ENCODE data around the gene ANKRD44.

Gene ANKRD44

DNA sequence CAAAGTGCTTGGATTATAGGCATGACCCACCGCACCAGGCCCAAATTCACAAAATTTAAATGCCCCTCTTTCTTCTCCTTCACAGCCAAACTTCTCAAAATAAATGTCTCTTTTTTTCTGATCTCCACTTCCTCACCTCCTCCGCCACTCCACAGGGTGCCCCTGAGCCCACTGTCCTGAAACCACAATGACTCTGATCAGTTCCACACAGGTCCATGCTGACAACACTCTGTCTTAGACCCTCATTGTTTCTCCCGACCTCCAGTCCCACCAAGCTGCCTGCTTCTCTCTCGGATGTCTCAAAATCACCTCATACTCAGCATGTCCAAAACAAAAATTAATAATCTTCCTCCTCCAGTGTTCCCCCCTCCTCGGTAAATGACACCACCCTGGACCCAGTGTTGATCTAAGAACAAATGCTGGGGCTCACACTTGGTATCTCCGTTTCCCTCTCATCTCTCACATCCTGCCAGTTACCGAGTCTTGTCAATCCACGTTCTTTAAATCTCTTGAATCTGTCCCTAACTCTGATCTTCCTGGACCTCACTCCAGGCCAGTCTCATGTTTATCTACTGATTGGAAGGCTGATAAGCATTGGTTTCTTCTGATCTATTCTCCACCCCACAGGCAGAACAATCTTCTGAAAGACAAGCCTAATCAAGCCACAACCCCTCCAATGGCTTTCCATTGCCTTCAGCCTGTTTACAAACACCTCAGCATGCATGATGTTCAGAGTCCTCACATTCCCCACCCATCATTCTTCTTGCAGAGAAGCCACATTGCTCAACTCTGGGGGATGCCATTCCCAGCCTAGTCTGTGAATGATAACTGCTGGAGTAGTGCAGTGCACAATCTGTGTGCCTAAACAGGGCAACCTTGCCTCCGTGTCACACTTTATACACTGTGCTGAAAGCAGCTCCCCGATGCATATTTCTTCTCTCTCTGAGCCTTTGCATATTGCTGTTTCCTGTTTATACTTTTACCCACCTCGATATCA, 12.4 kb upstream of the ANKRD44 start:
- no peaks in the 10 kb centered on the region for H3K9me3 ChIP-seq (ENCODE audit: severe bottlenecking)
- no peaks in the 10 kb centered on the region for H3K36me3 ChIP-seq (ENCODE audit: low read depth)
- TF ChIP-seq CTCF (IDR thresholded peaks at IDR 0.05; ENCODE audit: poor library complexity, severe bottlenecking), result no peak
- DNase-seq (ENCODE audit: low spot score) (no peak), ATAC-seq (ENCODE audit: low read depth) (no peak)
- no peaks in the 10 kb centered on the region for H3K4me1 ChIP-seq (ENCODE audit: insufficient read depth, poor library complexity, severe bottlenecking)
- H3K4me3 ChIP-seq (ENCODE audit: severe bottlenecking), result no peak overlapping the region
- H3K27me3 ChIP-seq (ENCODE audit: insufficient read depth, poor library complexity, severe bottlenecking), result no peaks in the 10 kb centered on the region
- H3K27ac ChIP-seq (ENCODE audit: poor library complexity, severe bottlenecking), result no peak overlapping the region

- no peaks in the 10 kb centered on the region for H3K27me3 ChIP-seq (ENCODE audit: insufficient read depth, poor library complexity, severe bottlenecking)
- no peak overlapping the region for H3K4me3 ChIP-seq (ENCODE audit: severe bottlenecking)
- no peak for TF ChIP-seq CTCF (IDR thresholded peaks at IDR 0.05; ENCODE audit: poor library complexity, severe bottlenecking)
- DNase-seq (ENCODE audit: low spot score), result no peak
- H3K36me3 ChIP-seq (ENCODE audit: low read depth), result no peaks in the 10 kb centered on the region
- no peak overlapping the region for H3K27ac ChIP-seq (ENCODE audit: poor library complexity, severe bottlenecking)
- ATAC-seq (ENCODE audit: low read depth), result no peak
- H3K4me1 ChIP-seq (ENCODE audit: insufficient read depth, poor library complexity, severe bottlenecking), result no peaks in the 10 kb centered on the region
- H3K9me3 ChIP-seq (ENCODE audit: severe bottlenecking), result no peaks in the 10 kb centered on the region
Measured at GRCh38 chr2:197322143-197322542, 11.6 kb upstream of the ANKRD44 start.

GRCh38 chr2:197315371-197315770, 4.8 kb upstream of the ANKRD44 start:
- no peak for DNase-seq (ENCODE audit: low spot score)
- Histone ChIP-seq H3K4me1 (ENCODE audit: insufficient read depth, poor library complexity, severe bottlenecking) (no peaks in the 10 kb centered on the region), H3K9me3 (ENCODE audit: severe bottlenecking) (no peaks in the 10 kb centered on the region), H3K4me3 (ENCODE audit: severe bottlenecking) (no peak overlapping the region), H3K27ac (ENCODE audit: poor library complexity, severe bottlenecking) (no peak overlapping the region), H3K27me3 (ENCODE audit: insufficient read depth, poor library complexity, severe bottlenecking) (no peaks in the 10 kb centered on the region), H3K36me3 (ENCODE audit: low read depth) (no peaks in the 10 kb centered on the region)
- no peak for TF ChIP-seq CTCF (IDR thresholded peaks at IDR 0.05; ENCODE audit: poor library complexity, severe bottlenecking)
- ATAC-seq (ENCODE audit: low read depth), result no peak

DNA sequence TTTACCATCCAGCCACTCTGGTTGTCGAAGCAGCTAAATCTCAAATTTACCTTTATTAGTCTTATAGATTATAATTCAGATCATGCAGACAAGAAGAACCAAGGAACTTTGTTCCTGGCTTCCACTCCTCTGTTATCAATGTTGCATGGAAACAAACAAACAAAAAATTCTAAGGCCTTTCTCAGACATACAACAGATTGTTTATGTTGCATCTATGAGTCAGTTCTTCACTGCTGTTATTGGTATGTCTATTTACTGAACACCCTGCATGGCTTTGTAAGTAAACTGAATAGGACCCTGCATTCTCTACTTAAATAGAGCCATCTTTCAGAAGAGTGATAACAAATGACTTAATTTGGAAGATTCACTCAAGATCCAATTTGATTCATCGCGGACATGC, 1.6 kb upstream of the ANKRD44 start:
- DNase-seq (ENCODE audit: low spot score) (no peak), ATAC-seq (ENCODE audit: low read depth) (no peak)
- H3K27me3 ChIP-seq (ENCODE audit: insufficient read depth, poor library complexity, severe bottlenecking), result no peaks in the 10 kb centered on the region
- H3K4me1 ChIP-seq (ENCODE audit: insufficient read depth, poor library complexity, severe bottlenecking), result no peaks in the 10 kb centered on the region
- no peaks in the 10 kb centered on the region for H3K36me3 ChIP-seq (ENCODE audit: low read depth)
- no peak overlapping the region for H3K4me3 ChIP-seq (ENCODE audit: severe bottlenecking)
- H3K27ac ChIP-seq (ENCODE audit: poor library complexity, severe bottlenecking), result no peak overlapping the region
- no peak for TF ChIP-seq CTCF (IDR thresholded peaks at IDR 0.05; ENCODE audit: poor library complexity, severe bottlenecking)
- H3K9me3 ChIP-seq (ENCODE audit: severe bottlenecking), result no peaks in the 10 kb centered on the region
